GM23338 (cell line): Measurements from ENCODE around the gene POLR2F. TPM values are rescaled to one million over a fixed set of nuclear protein-coding genes. Genes with fewer than 3 reads are reported as not detected.

Experiments used
- ATAC-seq: fragments of 200-7000 bp; cut with Tn5 transposase; 3 replicates; pipeline ENCODE4 v1.9.1; 2020
- DNase-seq: peaks from one replicate; pipeline ENCODE4 v3.0.0-alpha.2; 2015; ENCODE audit warnings: low spot score
- H2AFZ ChIP-seq: fragments of 200-600 bp; sonication (generic); 2 replicates; pipeline ENCODE4 v1.8.0; 2016; ENCODE audit warnings: antibody characterized with exemption, mild to moderate bottlenecking, moderate library complexity
- H3F3A ChIP-seq: fragments of 200-600 bp; sonication (generic); replicated peaks from 2 replicates; pipeline ENCODE4 v1.8.0; 2017; ENCODE audit warnings: antibody characterized with exemption, mixed run types, low read depth
- H3K27ac ChIP-seq: fragments of 200-600 bp; sonication (generic); 2 replicates; pipeline ENCODE4 v1.6.1; 2016; ENCODE audit warnings: low read depth
- H3K27me3 ChIP-seq: fragments of 200-600 bp; sonication (generic); 2 replicates; pipeline ENCODE4 v1.8.0; 2016; ENCODE audit warnings: mild to moderate bottlenecking, mixed run types, moderate library complexity; ENCODE audit not compliant: insufficient read depth
- H3K36me3 ChIP-seq: fragments of 200-600 bp; sonication (generic); 2 replicates; pipeline ENCODE4 v1.8.0; 2016; ENCODE audit warnings: mild to moderate bottlenecking; ENCODE audit not compliant: insufficient read depth
- H3K4me1 ChIP-seq: fragments of 200-600 bp; sonication (generic); 2 replicates; pipeline ENCODE4 v1.8.0; 2016; ENCODE audit warnings: mild to moderate bottlenecking, moderate library complexity; ENCODE audit not compliant: insufficient read depth
- H3K4me2 ChIP-seq: fragments of 200-600 bp; sonication (generic); 2 replicates; pipeline ENCODE4 v1.7.1; 2017; ENCODE audit warnings: mixed run types
- H3K4me3 ChIP-seq: fragments of 200-600 bp; sonication (generic); 2 replicates; pipeline ENCODE4 v1.6.1; 2016; ENCODE audit warnings: mixed run types
- H3K79me2 ChIP-seq: fragments of 200-600 bp; sonication (generic); replicated peaks from 2 replicates; pipeline ENCODE4 v1.8.0; 2017; ENCODE audit warnings: mild to moderate bottlenecking; ENCODE audit not compliant: insufficient read depth
- H3K9me2 ChIP-seq: fragments of 200-600 bp; sonication (generic); 2 replicates; pipeline ENCODE4 v1.8.0; 2017; ENCODE audit not compliant: insufficient read depth
- H4K20me1 ChIP-seq: fragments of 200-600 bp; sonication (generic); replicated peaks from 2 replicates; pipeline ENCODE4 v1.8.0; 2017; ENCODE audit warnings: mild to moderate bottlenecking; ENCODE audit not compliant: insufficient read depth
- H3K27ac Mint-ChIP-seq: 2 replicates; pipeline ENCODE4 v1.8.0; 2020; ENCODE audit warnings: inconsistent platforms, mild to moderate bottlenecking, moderate library complexity, mixed read lengths
- H3K27me3 Mint-ChIP-seq: 3 replicates; pipeline ENCODE4 v1.8.0; 2022; ENCODE audit warnings: low read depth, mild to moderate bottlenecking, moderate library complexity, mixed read lengths, inconsistent platforms; ENCODE audit not compliant: insufficient read depth, poor library complexity
- H3K36me3 Mint-ChIP-seq: 3 replicates; pipeline ENCODE4 v1.8.0; 2021; ENCODE audit warnings: low read depth, mild to moderate bottlenecking, inconsistent platforms, moderate library complexity, mixed read lengths
- H3K4me1 Mint-ChIP-seq: 3 replicates; pipeline ENCODE4 v1.8.0; 2020; ENCODE audit warnings: mild to moderate bottlenecking, inconsistent platforms, mixed read lengths
- H3K4me3 Mint-ChIP-seq: 3 replicates; pipeline ENCODE4 v1.8.0; 2021; ENCODE audit warnings: moderate library complexity, mild to moderate bottlenecking, inconsistent platforms, mixed read lengths
- H3K9me3 Mint-ChIP-seq: 3 replicates; pipeline ENCODE4 v1.8.0; 2020; ENCODE audit warnings: moderate library complexity, mild to moderate bottlenecking, inconsistent platforms, mixed read lengths
- CREB1 ChIP-seq: fragments of 250-450 bp; sonication (Bioruptor Pico); IDR thresholded peaks from 2 replicates; pipeline ENCODE4 v1.5.0; 2020; ENCODE audit warnings: low read depth, mild to moderate bottlenecking, moderate library complexity
- EZH2 ChIP-seq: fragments of 200-600 bp; sonication (generic); IDR thresholded peaks from one replicate; pipeline ENCODE4 v1.8.0; 2017; ENCODE audit warnings: antibody characterized with exemption, mild to moderate bottlenecking, low read depth; ENCODE audit not compliant: unreplicated experiment
- EZH2phosphoT487 ChIP-seq: fragments of 200-600 bp; sonication (generic); IDR thresholded peaks from one replicate; pipeline ENCODE4 v1.8.1; 2018; ENCODE audit warnings: antibody characterized with exemption; ENCODE audit not compliant: unreplicated experiment
- JUNB ChIP-seq: IDR thresholded peaks from one replicate; pipeline ENCODE4 v1.6.1; 2016; ENCODE audit warnings: antibody characterized with exemption; ENCODE audit not compliant: unreplicated experiment
- NANOG ChIP-seq: IDR thresholded peaks from 2 replicates; pipeline ENCODE4 v1.6.1; 2016; ENCODE audit warnings: antibody characterized with exemption, borderline replicate concordance
- POLR2AphosphoS5 ChIP-seq: IDR thresholded peaks from 2 replicates; pipeline ENCODE4 v1.6.1; 2016; ENCODE audit warnings: antibody characterized with exemption, low read depth
- STAT1 ChIP-seq: IDR thresholded peaks from one replicate; pipeline ENCODE4 v1.6.1; 2016; ENCODE audit warnings: antibody characterized with exemption; ENCODE audit not compliant: unreplicated experiment
- ZNF114 ChIP-seq: fragments of 250-450 bp; sonication (Bioruptor Pico); IDR thresholded peaks from 2 replicates; pipeline ENCODE4 v1.5.0; 2020; ENCODE audit warnings: mild to moderate bottlenecking, moderate library complexity
- ZNF331 ChIP-seq: fragments of 250-450 bp; sonication (Bioruptor Pico); IDR thresholded peaks from 2 replicates; pipeline ENCODE4 v1.5.0; 2020; ENCODE audit warnings: low read depth, mild to moderate bottlenecking, moderate library complexity
- polyA plus RNA-seq: library from polyadenylated mRNA; unstranded; fragments of >200 nt; fragmentation: Nextera tagmentation; extraction: Ambion mirVana; gene quantifications from 2 replicates; pipeline ENCODE4 v1.2.1, GENCODE V29; 2016
- total RNA-seq: library from RNA; depleted of rRNA; stranded (reverse); fragments of >200 nt; shearing (Covaris generic); gene quantifications from 2 replicates; pipeline ENCODE4 v1.2.3, GENCODE V29; 2014
- TF ChIP-seq, protein P1 (sequence below), 2 experiments: fragments of 200-600 bp in 1 of 2; sonication (generic) in 1 of 2; conservative IDR thresholded peaks; 2 replicates each; pipeline versions ENCODE4 v1.5.1 to v1.6.1; 2016 to 2017; ENCODE audit warnings: antibody characterized with exemption in 2 of 2, low read depth in 2 of 2, mild to moderate bottlenecking in 2 of 2, moderate library complexity in 1 of 2
- TF ChIP-seq, protein P2 (sequence below): IDR thresholded peaks from one replicate; pipeline ENCODE4 v1.6.1; 2018; ENCODE audit warnings: antibody characterized with exemption; ENCODE audit not compliant: unreplicated experiment
- TF ChIP-seq, protein P3 (sequence below): fragments of 250-450 bp; sonication (Bioruptor Pico); IDR thresholded peaks from 2 replicates; pipeline ENCODE4 v1.5.0; 2020; ENCODE audit warnings: mild to moderate bottlenecking, moderate library complexity
- TF ChIP-seq, protein P4 (sequence below): IDR thresholded peaks from 2 replicates; pipeline ENCODE4 v1.6.1; 2016; ENCODE audit warnings: antibody characterized with exemption

POLR2F gene
- total and polyA plus RNA-seq, 2 experiments from 2014 or later = 144 to 429 TPM

DNA sequence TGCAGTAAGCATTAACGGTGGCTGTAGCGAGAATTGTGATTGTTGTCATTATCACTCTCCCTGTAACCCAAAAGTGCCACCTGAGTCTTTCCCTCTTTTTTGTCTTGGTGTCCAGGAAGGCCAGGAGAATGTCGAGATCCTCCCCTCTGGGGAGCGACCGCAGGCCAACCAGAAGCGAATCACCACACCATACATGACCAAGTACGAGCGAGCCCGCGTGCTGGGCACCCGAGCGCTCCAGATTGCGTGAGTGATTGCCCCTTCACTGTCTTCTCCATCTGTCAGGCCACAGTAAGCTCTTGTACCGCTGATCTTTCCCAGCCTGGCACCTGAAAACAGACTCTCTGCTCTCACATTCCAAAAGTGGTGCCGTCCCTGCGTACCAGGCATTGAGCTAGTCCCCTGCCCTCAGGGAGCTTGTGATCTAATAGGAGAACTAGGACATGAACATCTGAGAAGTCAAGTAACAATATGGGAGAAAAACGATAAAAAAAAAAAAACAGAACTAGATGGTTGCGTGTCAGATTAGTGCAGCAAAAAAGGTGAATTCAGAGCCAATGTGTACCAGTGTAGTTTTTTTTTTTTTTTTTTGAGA lies 5.8 kb downstream of the POLR2F start:
- H3K27me3 ChIP-seq = no peaks in the 10 kb centered on the region
- H3K27me3 Mint-ChIP-seq = peaks cover 4% of the 10 kb centered on the region
- peaks cover 62% of the 10 kb centered on the region for H3K36me3 Mint-ChIP-seq
- H3K9me2 ChIP-seq = no peaks in the 10 kb centered on the region
- no peak overlapping the region for H3K4me3 ChIP-seq
- peaks cover 14% of the 10 kb centered on the region; the same call in 1 of the 2 replicates for H4K20me1 ChIP-seq
- H3K79me2 ChIP-seq = peaks cover 27% of the 10 kb centered on the region
- H3K36me3 ChIP-seq = peaks cover 34% of the 10 kb centered on the region
- no peak overlapping the region for H2AFZ ChIP-seq
- DNase-seq = no peak
- no peak overlapping the region for H3K27ac ChIP-seq
- H3K4me3 Mint-ChIP-seq = no peak overlapping the region
- no peaks in the 10 kb centered on the region for H3K9me3 Mint-ChIP-seq
- 0 out of 2 replicates have a peak, but pooled peaks cover 5% of the 10 kb centered on the region for H3K4me1 ChIP-seq
- H3F3A ChIP-seq = no peaks in the 10 kb centered on the region
- TF ChIP-seq CREB1 (CRISPR knock-in tag) (no peak), EZH2phosphoT487 (no peak), NANOG (no peak), JUNB (no peak), EZH2 (no peak), POLR2AphosphoS5 (no peak), STAT1 (no peak), ZNF331 (no peak), ZNF114 (CRISPR knock-in tag) (no peak)
- TF ChIP-seq, protein P1, sequence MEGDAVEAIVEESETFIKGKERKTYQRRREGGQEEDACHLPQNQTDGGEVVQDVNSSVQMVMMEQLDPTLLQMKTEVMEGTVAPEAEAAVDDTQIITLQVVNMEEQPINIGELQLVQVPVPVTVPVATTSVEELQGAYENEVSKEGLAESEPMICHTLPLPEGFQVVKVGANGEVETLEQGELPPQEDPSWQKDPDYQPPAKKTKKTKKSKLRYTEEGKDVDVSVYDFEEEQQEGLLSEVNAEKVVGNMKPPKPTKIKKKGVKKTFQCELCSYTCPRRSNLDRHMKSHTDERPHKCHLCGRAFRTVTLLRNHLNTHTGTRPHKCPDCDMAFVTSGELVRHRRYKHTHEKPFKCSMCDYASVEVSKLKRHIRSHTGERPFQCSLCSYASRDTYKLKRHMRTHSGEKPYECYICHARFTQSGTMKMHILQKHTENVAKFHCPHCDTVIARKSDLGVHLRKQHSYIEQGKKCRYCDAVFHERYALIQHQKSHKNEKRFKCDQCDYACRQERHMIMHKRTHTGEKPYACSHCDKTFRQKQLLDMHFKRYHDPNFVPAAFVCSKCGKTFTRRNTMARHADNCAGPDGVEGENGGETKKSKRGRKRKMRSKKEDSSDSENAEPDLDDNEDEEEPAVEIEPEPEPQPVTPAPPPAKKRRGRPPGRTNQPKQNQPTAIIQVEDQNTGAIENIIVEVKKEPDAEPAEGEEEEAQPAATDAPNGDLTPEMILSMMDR (conservative IDR thresholded peaks at IDR 0.05; ENCODE audit: low read depth in 2 of 2) = no peak
- TF ChIP-seq, protein P2, sequence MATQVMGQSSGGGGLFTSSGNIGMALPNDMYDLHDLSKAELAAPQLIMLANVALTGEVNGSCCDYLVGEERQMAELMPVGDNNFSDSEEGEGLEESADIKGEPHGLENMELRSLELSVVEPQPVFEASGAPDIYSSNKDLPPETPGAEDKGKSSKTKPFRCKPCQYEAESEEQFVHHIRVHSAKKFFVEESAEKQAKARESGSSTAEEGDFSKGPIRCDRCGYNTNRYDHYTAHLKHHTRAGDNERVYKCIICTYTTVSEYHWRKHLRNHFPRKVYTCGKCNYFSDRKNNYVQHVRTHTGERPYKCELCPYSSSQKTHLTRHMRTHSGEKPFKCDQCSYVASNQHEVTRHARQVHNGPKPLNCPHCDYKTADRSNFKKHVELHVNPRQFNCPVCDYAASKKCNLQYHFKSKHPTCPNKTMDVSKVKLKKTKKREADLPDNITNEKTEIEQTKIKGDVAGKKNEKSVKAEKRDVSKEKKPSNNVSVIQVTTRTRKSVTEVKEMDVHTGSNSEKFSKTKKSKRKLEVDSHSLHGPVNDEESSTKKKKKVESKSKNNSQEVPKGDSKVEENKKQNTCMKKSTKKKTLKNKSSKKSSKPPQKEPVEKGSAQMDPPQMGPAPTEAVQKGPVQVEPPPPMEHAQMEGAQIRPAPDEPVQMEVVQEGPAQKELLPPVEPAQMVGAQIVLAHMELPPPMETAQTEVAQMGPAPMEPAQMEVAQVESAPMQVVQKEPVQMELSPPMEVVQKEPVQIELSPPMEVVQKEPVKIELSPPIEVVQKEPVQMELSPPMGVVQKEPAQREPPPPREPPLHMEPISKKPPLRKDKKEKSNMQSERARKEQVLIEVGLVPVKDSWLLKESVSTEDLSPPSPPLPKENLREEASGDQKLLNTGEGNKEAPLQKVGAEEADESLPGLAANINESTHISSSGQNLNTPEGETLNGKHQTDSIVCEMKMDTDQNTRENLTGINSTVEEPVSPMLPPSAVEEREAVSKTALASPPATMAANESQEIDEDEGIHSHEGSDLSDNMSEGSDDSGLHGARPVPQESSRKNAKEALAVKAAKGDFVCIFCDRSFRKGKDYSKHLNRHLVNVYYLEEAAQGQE = no peak
- TF ChIP-seq, protein P3, sequence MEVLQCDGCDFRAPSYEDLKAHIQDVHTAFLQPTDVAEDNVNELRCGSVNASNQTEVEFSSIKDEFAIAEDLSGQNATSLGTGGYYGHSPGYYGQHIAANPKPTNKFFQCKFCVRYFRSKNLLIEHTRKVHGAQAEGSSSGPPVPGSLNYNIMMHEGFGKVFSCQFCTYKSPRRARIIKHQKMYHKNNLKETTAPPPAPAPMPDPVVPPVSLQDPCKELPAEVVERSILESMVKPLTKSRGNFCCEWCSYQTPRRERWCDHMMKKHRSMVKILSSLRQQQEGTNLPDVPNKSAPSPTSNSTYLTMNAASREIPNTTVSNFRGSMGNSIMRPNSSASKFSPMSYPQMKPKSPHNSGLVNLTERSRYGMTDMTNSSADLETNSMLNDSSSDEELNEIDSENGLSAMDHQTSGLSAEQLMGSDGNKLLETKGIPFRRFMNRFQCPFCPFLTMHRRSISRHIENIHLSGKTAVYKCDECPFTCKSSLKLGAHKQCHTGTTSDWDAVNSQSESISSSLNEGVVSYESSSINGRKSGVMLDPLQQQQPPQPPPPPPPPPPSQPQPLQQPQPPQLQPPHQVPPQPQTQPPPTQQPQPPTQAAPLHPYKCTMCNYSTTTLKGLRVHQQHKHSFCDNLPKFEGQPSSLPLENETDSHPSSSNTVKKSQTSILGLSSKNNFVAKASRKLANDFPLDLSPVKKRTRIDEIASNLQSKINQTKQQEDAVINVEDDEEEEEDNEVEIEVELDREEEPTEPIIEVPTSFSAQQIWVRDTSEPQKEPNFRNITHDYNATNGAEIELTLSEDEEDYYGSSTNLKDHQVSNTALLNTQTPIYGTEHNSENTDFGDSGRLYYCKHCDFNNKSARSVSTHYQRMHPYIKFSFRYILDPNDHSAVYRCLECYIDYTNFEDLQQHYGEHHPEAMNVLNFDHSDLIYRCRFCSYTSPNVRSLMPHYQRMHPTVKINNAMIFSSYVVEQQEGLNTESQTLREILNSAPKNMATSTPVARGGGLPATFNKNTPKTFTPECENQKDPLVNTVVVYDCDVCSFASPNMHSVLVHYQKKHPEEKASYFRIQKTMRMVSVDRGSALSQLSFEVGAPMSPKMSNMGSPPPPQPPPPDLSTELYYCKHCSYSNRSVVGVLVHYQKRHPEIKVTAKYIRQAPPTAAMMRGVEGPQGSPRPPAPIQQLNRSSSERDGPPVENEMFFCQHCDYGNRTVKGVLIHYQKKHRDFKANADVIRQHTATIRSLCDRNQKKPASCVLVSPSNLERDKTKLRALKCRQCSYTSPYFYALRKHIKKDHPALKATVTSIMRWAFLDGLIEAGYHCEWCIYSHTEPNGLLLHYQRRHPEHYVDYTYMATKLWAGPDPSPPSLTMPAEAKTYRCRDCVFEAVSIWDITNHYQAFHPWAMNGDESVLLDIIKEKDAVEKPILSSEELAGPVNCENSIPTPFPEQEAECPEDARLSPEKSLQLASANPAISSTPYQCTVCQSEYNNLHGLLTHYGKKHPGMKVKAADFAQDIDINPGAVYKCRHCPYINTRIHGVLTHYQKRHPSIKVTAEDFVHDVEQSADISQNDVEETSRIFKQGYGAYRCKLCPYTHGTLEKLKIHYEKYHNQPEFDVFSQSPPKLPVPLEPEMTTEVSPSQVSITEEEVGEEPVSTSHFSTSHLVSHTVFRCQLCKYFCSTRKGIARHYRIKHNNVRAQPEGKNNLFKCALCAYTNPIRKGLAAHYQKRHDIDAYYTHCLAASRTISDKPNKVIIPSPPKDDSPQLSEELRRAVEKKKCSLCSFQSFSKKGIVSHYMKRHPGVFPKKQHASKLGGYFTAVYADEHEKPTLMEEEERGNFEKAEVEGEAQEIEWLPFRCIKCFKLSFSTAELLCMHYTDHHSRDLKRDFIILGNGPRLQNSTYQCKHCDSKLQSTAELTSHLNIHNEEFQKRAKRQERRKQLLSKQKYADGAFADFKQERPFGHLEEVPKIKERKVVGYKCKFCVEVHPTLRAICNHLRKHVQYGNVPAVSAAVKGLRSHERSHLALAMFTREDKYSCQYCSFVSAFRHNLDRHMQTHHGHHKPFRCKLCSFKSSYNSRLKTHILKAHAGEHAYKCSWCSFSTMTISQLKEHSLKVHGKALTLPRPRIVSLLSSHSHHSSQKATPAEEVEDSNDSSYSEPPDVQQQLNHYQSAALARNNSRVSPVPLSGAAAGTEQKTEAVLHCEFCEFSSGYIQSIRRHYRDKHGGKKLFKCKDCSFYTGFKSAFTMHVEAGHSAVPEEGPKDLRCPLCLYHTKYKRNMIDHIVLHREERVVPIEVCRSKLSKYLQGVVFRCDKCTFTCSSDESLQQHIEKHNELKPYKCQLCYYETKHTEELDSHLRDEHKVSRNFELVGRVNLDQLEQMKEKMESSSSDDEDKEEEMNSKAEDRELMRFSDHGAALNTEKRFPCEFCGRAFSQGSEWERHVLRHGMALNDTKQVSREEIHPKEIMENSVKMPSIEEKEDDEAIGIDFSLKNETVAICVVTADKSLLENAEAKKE (CRISPR knock-in tag) = no peak
- TF ChIP-seq, protein P4, sequence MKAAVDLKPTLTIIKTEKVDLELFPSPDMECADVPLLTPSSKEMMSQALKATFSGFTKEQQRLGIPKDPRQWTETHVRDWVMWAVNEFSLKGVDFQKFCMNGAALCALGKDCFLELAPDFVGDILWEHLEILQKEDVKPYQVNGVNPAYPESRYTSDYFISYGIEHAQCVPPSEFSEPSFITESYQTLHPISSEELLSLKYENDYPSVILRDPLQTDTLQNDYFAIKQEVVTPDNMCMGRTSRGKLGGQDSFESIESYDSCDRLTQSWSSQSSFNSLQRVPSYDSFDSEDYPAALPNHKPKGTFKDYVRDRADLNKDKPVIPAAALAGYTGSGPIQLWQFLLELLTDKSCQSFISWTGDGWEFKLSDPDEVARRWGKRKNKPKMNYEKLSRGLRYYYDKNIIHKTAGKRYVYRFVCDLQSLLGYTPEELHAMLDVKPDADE = no peak
- ATAC-seq = no peak
- H3K27ac Mint-ChIP-seq = no peak overlapping the region; the same call in 1 of the 2 replicates
- H3K4me1 Mint-ChIP-seq = peaks cover 6% of the 10 kb centered on the region; the same call in 2 of the 3 replicates
- H3K4me2 ChIP-seq = no peak overlapping the region
